Activated CD4-positive, CD25-positive, alpha-beta regulatory T cell (primary cell): ENCODE measurements around the gene KRTAP10-10.
"Not testable (repeated sequence)": the region's sequence is repeated elsewhere in the genome, so short reads cannot be mapped to it uniquely, and the experiment has no call there.

ENCODE experiments used
- DNase-seq, 4 experiments: peaks; one replicate each; lab custom pipeline; 2025; lab: John Stamatoyannopoulos, UW

Gene KRTAP10-10

DNA sequence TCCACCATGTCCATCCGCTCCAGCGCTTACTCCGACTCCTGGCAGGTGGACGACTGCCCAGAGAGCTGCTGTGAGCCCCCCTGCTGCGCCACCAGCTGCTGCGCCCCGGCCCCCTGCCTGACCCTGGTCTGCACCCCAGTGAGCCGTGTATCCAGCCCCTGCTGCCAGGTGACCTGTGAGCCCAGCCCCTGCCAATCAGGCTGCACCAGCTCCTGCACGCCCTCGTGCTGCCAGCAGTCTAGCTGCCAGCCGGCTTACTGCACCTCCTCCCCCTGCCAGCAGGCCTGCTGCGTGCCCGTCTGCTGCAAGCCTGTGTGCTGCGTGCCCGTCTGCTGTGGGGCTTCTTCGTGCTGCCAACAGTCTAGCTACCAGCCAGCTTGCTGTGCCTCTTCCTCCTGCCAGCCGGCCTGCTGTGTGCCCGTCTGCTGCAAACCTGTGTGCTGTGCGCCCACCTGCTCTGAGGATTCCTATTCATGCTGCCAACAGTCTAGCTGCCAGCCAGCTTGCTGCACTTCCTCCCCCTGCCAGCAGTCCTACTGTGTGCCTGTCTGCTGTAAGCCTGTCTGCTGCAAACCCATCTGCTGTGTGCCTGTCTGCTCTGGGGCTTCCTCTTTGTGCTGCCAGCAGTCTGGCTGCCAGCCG lies 9.9 kb upstream of the KRTAP10-10 start:
- DNase-seq: not testable (repeated sequence)

DNA sequence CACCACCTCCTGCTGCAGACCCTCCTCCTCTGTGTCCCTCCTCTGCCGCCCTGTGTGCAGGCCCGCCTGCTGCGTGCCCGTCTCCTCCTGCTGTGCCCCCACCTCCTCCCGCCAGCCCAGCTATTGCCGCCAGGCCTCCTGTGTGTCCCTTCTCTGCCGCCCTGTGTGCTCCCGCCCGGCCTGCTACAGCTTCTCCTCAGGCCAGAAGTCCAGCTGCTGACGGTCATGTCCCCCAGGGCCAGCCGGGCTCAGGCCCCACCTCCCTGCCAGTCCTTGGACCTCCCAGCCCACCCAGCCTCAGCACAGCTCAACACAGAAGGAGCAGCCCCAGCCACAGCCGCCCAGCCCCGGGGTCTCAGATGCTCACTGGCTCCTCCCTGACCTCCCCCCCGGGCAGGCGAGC lies 9.3 kb upstream of the KRTAP10-10 start:
- not testable (repeated sequence) for DNase-seq

DNA sequence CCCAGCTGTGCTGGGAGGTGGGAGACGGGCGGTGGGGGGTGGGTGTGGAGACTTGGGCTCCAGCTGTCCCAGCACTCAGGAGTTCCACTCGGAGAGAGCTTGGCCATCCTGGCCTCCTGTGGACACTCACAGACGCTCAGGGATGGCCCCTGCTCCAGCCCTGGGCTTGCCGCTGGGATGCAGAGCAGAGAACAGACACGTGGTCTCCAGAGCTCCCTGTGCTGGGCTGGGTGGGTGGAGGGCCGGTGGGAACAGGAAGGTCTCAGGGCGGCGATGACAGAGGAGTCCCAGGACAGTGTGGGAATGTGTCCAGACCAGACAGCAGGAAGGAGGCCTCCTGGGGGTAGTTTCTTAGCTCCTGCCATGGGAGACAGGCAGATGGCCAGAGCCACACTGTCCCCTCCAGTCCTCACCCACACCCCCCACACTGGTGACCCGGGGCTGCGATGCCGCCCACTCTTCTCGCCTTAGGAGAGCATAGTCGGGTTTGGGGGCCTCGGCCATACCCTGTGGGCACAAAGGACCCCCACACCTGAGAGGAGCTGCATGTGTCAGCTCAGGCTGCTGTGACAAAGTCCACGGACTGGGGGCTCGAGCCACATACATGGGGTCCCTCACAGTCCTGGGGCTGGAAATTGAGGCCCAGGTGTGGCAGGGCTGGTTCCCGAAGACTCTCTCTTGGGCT lies 8.3 kb upstream of the KRTAP10-10 start:
- DNase-seq: no peak

GRCh38 chr21:44630440-44630839 lies 6.7 kb upstream of the KRTAP10-10 start:
- DNase-seq: no peak

DNA sequence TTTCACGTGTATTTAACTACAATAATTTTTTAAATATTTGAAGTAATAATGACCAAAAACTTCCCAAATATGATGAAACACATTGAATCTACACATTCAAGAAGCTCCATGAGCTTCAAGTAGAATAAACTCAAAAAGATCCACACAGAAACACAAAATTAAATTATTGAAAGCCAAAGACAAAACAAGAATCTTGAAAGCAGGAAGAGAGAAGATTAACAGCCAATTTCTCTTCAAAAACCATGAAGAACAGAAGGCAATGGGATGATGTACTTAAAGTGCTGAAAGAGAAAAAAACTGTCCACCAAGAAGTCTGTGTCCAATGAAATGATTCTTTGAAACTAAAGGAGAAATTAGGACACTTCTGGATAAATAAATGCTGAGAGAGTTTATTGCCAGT lies 5.1 kb upstream of the KRTAP10-10 start:
- no peak for DNase-seq

DNA sequence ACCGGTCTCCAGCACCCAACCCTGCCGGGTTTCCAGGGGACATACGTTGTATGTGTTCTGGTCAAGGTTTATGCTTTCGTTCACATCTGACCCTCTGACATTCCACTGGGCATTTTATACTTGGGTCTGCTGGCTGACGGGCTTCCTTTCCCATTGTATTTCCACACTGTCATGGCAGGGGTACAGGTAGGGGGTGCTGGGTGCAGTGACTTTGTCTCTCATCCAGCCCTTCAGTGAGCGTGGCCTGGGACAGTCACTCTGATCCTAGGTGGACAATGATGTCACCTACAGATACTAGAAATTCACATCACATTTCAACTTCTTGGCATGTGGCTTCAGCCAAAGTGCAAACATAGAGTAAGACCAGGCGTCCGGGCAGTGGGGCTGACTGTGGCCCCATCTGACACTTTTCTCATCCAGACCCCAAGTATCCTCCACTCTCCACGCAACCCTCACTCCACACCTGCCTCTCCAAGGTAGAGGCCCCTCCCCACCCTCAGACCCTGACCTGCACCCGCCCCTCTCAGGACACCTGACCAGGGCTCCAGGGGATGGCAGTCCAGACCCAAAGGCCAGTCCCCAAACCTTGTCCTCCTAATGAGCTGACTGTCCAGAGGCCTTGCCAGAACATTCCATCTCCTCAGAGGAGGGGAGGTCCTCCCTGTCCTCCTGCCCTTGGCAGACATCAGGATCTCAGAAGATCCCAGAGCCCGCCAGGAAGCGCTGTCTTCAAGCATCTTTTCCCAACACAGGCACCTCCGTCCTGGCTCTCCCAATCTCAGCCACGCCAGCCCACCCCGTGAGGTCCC lies 743 bp upstream of the KRTAP10-10 start:
- DNase-seq: no peak

- not testable (repeated sequence) for DNase-seq
Measured at GRCh38 chr21:44637851-44638348, 744 bp downstream of the KRTAP10-10 start.

DNA sequence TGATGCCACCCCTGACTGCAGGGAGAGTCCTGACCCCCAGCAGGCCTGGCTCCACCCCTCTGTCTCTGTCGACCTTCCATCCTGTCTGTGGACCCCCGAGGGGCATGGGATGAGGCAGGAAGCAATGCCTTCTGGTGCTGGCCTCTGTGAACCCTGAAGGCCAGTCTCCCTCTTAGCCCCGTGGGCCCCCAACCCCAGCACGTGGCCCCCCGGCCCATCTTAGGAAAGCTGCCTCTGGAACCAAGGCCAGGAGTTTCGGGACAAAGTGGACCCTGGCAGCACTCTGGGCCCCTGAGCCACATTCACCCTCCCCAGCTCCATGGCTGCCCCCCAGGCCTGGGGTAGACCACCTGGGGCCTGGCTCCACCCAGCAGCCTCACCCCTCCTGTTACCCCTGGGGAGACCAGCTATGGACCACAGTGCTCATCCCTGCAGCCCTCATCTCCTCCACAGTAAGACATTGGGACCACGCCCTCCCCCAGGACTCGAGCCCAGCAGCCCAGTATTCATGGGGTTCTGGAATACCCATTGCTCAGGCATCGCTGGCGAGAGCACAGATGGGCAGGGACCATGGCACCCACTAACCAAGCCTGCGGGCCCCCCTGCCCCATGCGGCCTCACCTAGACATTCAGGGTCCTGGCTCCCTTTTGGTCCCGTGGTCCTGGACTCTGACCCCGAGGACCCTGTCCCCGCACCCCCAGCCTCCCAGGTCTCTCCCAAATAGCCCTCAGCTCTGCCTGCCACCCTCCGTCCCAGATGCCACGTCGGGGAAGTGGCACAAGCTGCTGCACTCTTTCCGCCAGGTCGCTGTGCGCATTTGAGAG lies 1.6 kb downstream of the KRTAP10-10 start:
- not testable (repeated sequence) for DNase-seq

GRCh38 chr21:44639331-44639655 lies 2.1 kb downstream of the KRTAP10-10 start:
- DNase-seq: no peak

DNA sequence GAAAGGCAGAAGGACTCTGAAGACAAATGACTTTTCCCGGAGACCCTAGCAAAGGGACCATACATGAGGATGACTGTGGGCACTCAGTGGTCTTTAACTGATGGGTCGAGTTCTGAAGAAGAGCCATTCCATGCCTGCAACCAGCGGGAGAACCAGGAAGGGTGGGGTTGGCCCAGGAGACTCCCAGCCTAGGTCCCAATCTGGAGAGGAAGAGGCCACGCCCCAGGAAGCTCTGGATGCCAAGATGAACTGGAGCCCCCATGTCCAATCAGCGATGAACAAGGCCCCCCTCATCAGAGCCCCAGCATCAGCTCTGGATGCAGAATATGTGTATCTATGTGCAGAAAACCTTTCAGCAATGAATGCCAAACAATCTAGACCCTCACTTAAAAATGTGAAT lies 3.6 kb downstream of the KRTAP10-10 start:
- DNase-seq: no peak

GRCh38 chr21:44643741-44644310 lies 6.7 kb downstream of the KRTAP10-10 start:
- DNase-seq: no peak

DNA sequence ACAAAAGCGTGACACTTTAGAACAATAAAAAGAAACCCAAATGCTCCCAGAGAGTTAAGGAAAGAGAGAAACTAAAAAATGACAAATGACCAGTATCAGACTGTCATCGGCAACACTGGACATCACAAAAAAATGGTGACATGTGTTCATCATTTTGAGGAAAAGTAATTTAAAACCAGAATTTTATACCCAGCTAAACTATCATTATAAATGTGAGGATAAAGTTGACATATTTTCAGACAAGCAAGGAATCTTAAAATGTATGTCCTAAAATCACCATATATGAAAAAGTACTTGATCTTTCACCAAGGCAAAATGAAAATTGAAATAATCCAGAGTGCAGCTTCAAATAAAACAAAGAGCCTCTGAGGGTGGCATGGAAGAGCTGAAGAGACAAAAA lies 7.7 kb downstream of the KRTAP10-10 start:
- no peak for DNase-seq

GRCh38 chr21:44646366-44647221 lies 9.4 kb downstream of the KRTAP10-10 start, which contains the start of gene KRTAP10-11:
Gene KRTAP10-11 (plus strand): TSS chr21:44646414. CDS start chr21:44646459, 45 bp downstream.
- not testable (repeated sequence) for DNase-seq

DNA sequence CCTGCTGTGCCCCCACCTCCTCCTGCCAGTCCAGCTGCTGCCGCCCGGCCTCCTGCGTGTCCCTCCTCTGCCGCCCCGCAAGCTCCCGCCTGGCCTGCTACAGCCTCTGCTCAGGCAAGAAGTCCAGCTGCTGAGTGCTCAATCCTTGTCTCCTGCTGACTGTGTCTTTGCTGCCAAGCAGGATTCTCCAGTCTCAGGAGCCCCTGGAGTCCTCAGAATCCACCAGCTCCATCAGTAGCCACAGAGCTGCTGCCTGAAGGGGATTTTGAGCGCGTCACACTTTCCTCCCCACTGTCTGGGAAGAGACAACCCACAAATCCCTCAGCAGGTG lies 10.0 kb downstream of the KRTAP10-10 start:
- DNase-seq: no peak

DNA sequence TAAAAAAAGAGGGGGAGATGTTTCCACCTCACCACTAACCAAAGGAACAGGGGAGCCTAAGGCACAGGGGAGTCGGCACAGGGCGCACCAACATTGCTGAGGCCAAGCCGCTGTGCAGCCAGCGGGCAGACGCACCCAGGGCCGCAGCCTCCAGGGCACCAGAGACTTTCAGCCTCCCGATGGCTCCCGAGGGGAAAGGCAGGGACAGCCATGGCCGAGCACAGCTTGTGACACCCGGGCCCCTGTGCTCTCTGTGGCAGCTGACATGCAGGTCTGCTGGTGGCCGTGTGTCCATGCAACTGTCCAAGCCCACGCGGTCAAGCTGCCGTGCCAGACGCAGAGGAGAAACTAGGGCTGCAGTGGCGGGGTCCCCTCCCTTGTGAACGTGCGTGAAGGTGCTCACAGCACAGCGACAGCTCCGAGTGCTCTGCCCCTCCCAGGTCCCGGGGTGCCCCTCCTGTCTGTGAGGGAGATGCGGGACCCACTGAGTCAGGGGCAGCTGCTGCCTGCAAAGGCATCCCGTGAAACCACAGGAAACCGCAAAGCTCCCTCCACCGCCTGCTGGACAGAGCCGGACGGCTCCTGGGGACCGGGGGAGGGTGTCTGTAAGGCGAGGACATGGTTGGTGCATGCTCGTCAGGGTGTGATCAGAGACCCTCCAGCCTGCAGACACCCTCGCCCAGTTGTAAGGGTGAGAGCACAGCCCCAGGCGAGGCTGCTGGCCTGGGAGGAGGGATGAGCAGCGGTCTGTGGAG lies 11.6 kb downstream of the KRTAP10-10 start:
- DNase-seq: no peak

DNA sequence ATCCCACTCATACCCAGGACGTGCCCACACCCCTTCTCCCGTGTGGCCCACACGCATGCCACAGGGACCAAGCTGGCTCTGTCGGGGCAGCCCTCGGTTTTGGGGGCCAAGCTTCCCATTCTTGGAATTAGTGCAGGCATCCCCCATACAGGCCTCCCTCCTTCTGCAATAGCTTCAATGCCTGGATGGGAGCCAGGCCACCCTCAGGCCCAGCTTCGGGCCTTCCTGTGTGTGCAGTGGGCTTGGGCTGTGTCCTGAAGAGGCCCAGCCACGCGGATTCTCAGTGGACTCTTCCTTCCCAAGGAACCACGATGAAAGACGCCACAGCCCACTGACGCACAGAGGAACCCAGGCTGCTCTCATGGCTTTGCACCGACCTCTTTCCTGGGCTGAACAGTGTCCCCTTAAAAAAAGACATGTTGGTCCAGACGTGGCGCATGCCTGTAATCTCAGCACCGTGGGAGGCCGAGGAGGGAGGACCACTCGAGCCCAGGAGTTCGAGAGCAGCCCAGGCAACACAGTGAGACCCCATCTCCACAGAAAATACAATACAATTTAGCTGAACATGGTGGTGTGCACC lies 12.5 kb downstream of the KRTAP10-10 start:
- no peak for DNase-seq

- no peak for DNase-seq
Measured at GRCh38 chr21:44650265-44650972, 13.3 kb downstream of the KRTAP10-10 start.

- DNase-seq: no peak
Measured at GRCh38 chr21:44650973-44651675, 14.0 kb downstream of the KRTAP10-10 start.
